Anterior cingulate cortex (tissue), 58 donors: ENCODE results near the gene CDYL2.
A peak's percentile ranks its signal among the peaks of the same experiment; 100 is the strongest.
"Not testable (repeated sequence)": the region's sequence is repeated elsewhere in the genome, so short reads cannot be mapped to it uniquely, and the experiment has no call there.

Experiments
- DNase-seq, 58 donors: peaks; one replicate each; lab custom pipeline; 2025; lab: John Stamatoyannopoulos, UW

CDYL2 gene

GRCh38 chr16:80804526-80805383 lies at the start of gene CDYL2:
Gene CDYL2, minus strand, starts transcription at chr16:80804598. Its CDS starts 425 bp downstream, at chr16:80804173.
- DNase-seq: peak in 5 of 58 donors; percentile 5 to 36 (median 18)

GRCh38 chr16:80852261-80852872 lies 48.0 kb upstream of the CDYL2 start:
- no peak for DNase-seq

- no peak for DNase-seq
Observed at GRCh38 chr16:80851831-80852230, 47.4 kb upstream of the CDYL2 start.

- DNase-seq: no peak
Observed at GRCh38 chr16:80850757-80851156, 46.4 kb upstream of the CDYL2 start.

- DNase-seq: no peak
Observed at GRCh38 chr16:80848862-80849261, 44.5 kb upstream of the CDYL2 start.

GRCh38 chr16:80846680-80847079 lies 42.3 kb upstream of the CDYL2 start:
- no peak for DNase-seq

GRCh38 chr16:80846275-80846674 lies 41.9 kb upstream of the CDYL2 start:
- DNase-seq: no peak

- DNase-seq: no peak
Observed at GRCh38 chr16:80844395-80844794, 40.0 kb upstream of the CDYL2 start.

GRCh38 chr16:80841231-80841630 lies 36.8 kb upstream of the CDYL2 start:
- no peak for DNase-seq

GRCh38 chr16:80837533-80838147 lies 33.2 kb upstream of the CDYL2 start:
- DNase-seq: no peak

GRCh38 chr16:80836846-80837245 lies 32.4 kb upstream of the CDYL2 start:
- no peak for DNase-seq

GRCh38 chr16:80836202-80836601 lies 31.8 kb upstream of the CDYL2 start:
- DNase-seq: no peak

- no peak for DNase-seq
Observed at GRCh38 chr16:80831039-80831438, 26.6 kb upstream of the CDYL2 start.

GRCh38 chr16:80828495-80828894 lies 24.1 kb upstream of the CDYL2 start:
- no peak for DNase-seq

- no peak for DNase-seq
Observed at GRCh38 chr16:80827007-80827406, 22.6 kb upstream of the CDYL2 start.

- DNase-seq: no peak
Observed at GRCh38 chr16:80825365-80825758, 21.0 kb upstream of the CDYL2 start.

GRCh38 chr16:80824623-80825364 lies 20.4 kb upstream of the CDYL2 start:
- DNase-seq: no peak

- DNase-seq: no peak
Observed at GRCh38 chr16:80819988-80820387, 15.6 kb upstream of the CDYL2 start.

GRCh38 chr16:80816356-80816755 lies 12.0 kb upstream of the CDYL2 start:
- DNase-seq: peak in 10 of 58 donors; percentile 1 to 40 (median 11)

GRCh38 chr16:80815278-80815677 lies 10.9 kb upstream of the CDYL2 start:
- not testable (repeated sequence) for DNase-seq

GRCh38 chr16:80812593-80812992 lies 8.2 kb upstream of the CDYL2 start:
- DNase-seq: no peak
